Neural progenitor cell (in vitro differentiated cells): ENCODE results near the gene ATG9A. TPM values are rescaled to one million over a fixed set of nuclear protein-coding genes. Genes with fewer than 3 reads are reported as not detected.

Source experiments
- DNase-seq: peaks from one replicate; pipeline ENCODE4 v3.0.0-alpha.2; 2016; ENCODE audit warnings: low spot score
- H2AFZ ChIP-seq: fragments of 200-600 bp; sonication (generic); replicated peaks from 2 replicates; pipeline ENCODE4 v1.6.1; 2016; ENCODE audit warnings: antibody characterized with exemption
- H3F3A ChIP-seq: fragments of 200-600 bp; sonication (generic); 2 replicates; pipeline ENCODE4 v1.6.1; 2016; ENCODE audit warnings: antibody characterized with exemption, low read depth
- H3K27ac ChIP-seq: fragments of 200-600 bp; sonication (generic); 2 replicates; pipeline ENCODE4 v1.5.1; 2016; ENCODE audit warnings: mild to moderate bottlenecking
- H3K27me3 ChIP-seq: fragments of 200-600 bp; sonication (generic); 2 replicates; pipeline ENCODE4 v1.6.1; 2016; ENCODE audit warnings: mild to moderate bottlenecking, moderate library complexity
- H3K36me3 ChIP-seq: fragments of 200-600 bp; sonication (generic); 2 replicates; pipeline ENCODE4 v1.5.1; 2016
- H3K4me1 ChIP-seq: fragments of 200-600 bp; sonication (generic); 2 replicates; pipeline ENCODE4 v1.6.1; 2016; ENCODE audit warnings: mixed run types
- H3K4me2 ChIP-seq: fragments of 200-600 bp; sonication (generic); 2 replicates; pipeline ENCODE4 v1.6.1; 2016
- H3K4me3 ChIP-seq: fragments of 200-600 bp; sonication (generic); 2 replicates; pipeline ENCODE4 v1.5.1; 2016
- H3K79me2 ChIP-seq: fragments of 200-600 bp; sonication (generic); 2 replicates; pipeline ENCODE4 v1.6.1; 2016; ENCODE audit warnings: low read depth
- H3K9ac ChIP-seq: fragments of 200-600 bp; sonication (generic); 2 replicates; pipeline ENCODE4 v1.6.1; 2016
- H3K9me3 ChIP-seq: fragments of 200-600 bp; sonication (generic); 2 replicates; pipeline ENCODE4 v1.5.1; 2016; ENCODE audit warnings: low read depth
- H4K20me1 ChIP-seq: fragments of 200-600 bp; sonication (generic); 2 replicates; pipeline ENCODE4 v1.6.1; 2016; ENCODE audit warnings: low read depth
- H3K27ac Mint-ChIP-seq: 3 replicates; pipeline ENCODE4 v1.8.0; 2021; ENCODE audit warnings: mixed read lengths
- H3K27me3 Mint-ChIP-seq: 2 replicates; pipeline ENCODE4 v1.8.0; 2022; ENCODE audit warnings: low read depth, mild to moderate bottlenecking, inconsistent platforms, moderate library complexity, mixed read lengths; ENCODE audit not compliant: insufficient read depth
- H3K36me3 Mint-ChIP-seq: 3 replicates; pipeline ENCODE4 v1.8.0; 2021; ENCODE audit warnings: mixed read lengths
- H3K4me1 Mint-ChIP-seq: 3 replicates; pipeline ENCODE4 v1.8.0; 2021; ENCODE audit warnings: mixed read lengths
- H3K4me3 Mint-ChIP-seq: 3 replicates; pipeline ENCODE4 v1.8.0; 2021; ENCODE audit warnings: mild to moderate bottlenecking, moderate library complexity, mixed read lengths
- H3K9me3 Mint-ChIP-seq: 3 replicates; pipeline ENCODE4 v1.8.0; 2020; ENCODE audit warnings: mixed read lengths
- EZH2 ChIP-seq: fragments of 200-600 bp; sonication (generic); IDR thresholded peaks from 2 replicates; pipeline ENCODE4 v1.6.1; 2017; ENCODE audit warnings: antibody characterized with exemption, mild to moderate bottlenecking, moderate library complexity
- EZH2phosphoT487 ChIP-seq: fragments of 200-600 bp; sonication (generic); IDR thresholded peaks from 2 replicates; pipeline ENCODE4 v1.6.1; 2017; ENCODE audit warnings: antibody characterized with exemption
- total RNA-seq: library from RNA; depleted of rRNA; stranded (reverse); fragments of >200 nt; gene quantifications from 2 replicates; pipeline ENCODE4 v1.2.3, GENCODE V29; 2015; ENCODE audit warnings: low replicate concordance
- TF ChIP-seq, protein P1 (sequence below): fragments of 200-600 bp; sonication (generic); IDR thresholded peaks from 2 replicates; pipeline ENCODE4 v1.5.1; 2017; ENCODE audit warnings: antibody characterized with exemption, mild to moderate bottlenecking

ATG9A gene
- total RNA-seq, 1 donor from 2014 or later = 32.7 TPM

DNA sequence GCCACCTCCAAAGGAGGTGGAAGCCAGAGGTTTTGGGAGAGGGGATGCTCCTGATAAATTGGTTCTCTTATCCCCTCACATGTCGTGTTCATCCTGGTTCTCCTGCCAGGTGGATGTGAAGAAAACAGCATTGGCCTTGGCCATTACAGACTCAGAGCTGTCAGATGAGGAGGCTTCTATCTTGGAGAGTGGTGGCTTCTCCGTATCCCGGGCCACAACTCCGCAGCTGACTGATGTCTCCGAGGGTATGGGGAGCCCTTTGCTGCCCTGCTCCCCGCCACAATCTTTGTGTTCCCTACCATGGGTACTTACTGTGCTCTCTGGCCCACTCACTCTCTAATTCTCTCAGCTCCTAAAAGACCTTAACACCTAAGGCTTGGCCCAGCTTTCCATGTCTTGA is 47.9 kb downstream of the ATG9A start:
- Mint-ChIP-seq H3K27ac (no peak overlapping the region), H3K4me1 (peaks cover 15% of the 10 kb centered on the region), H3K27me3 (peaks cover 7% of the 10 kb centered on the region), H3K36me3 (peaks cover 20% of the 10 kb centered on the region), H3K9me3 (no peaks in the 10 kb centered on the region), H3K4me3 (no peak overlapping the region)
- TF ChIP-seq EZH2phosphoT487 (no peak), EZH2 (no peak)
- TF ChIP-seq, protein P1, sequence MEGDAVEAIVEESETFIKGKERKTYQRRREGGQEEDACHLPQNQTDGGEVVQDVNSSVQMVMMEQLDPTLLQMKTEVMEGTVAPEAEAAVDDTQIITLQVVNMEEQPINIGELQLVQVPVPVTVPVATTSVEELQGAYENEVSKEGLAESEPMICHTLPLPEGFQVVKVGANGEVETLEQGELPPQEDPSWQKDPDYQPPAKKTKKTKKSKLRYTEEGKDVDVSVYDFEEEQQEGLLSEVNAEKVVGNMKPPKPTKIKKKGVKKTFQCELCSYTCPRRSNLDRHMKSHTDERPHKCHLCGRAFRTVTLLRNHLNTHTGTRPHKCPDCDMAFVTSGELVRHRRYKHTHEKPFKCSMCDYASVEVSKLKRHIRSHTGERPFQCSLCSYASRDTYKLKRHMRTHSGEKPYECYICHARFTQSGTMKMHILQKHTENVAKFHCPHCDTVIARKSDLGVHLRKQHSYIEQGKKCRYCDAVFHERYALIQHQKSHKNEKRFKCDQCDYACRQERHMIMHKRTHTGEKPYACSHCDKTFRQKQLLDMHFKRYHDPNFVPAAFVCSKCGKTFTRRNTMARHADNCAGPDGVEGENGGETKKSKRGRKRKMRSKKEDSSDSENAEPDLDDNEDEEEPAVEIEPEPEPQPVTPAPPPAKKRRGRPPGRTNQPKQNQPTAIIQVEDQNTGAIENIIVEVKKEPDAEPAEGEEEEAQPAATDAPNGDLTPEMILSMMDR = no peak
- Histone ChIP-seq H3F3A (peaks cover 20% of the 10 kb centered on the region), H4K20me1 (peaks cover 11% of the 10 kb centered on the region), H3K36me3 (no peaks in the 10 kb centered on the region), H2AFZ (no peak overlapping the region), H3K9me3 (no peaks in the 10 kb centered on the region), H3K4me2 (no peak overlapping the region), H3K27me3 (no peaks in the 10 kb centered on the region), H3K4me3 (no peak overlapping the region), H3K27ac (no peak overlapping the region), H3K4me1 (peaks cover 7% of the 10 kb centered on the region), H3K9ac (no peak overlapping the region), H3K79me2 (peaks cover 15% of the 10 kb centered on the region)
- no peak for DNase-seq

DNA sequence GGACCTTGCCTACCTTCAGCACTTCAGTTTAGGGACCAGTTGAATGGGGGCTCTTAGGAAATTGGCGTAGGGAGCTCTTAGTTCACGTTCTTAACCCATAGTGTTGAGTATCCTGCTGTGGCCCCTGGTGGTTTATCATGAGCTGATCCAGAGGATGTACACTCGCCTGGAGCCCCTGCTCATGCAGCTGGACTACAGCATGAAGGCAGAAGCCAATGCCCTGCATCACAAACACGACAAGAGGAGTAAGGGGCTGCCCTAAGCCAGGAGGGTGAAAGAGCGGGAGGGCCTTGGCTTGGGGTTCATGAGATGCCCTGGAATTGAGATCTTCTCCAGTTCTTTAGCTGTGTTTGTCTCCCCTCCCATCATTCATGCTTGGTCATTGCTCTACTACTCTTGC is 48.5 kb downstream of the ATG9A start:
- H3K4me1 ChIP-seq = peaks cover 9% of the 10 kb centered on the region
- H3K27ac Mint-ChIP-seq = no peak overlapping the region
- H3F3A ChIP-seq = peaks cover 25% of the 10 kb centered on the region
- no peaks in the 10 kb centered on the region for H3K36me3 ChIP-seq
- no peak overlapping the region for H3K4me3 ChIP-seq
- no peak for TF ChIP-seq EZH2phosphoT487
- TF ChIP-seq EZH2 = no peak
- TF ChIP-seq, protein P1 = no peak
- peaks cover 15% of the 10 kb centered on the region for H4K20me1 ChIP-seq
- H3K9me3 Mint-ChIP-seq = no peaks in the 10 kb centered on the region
- no peak overlapping the region for H2AFZ ChIP-seq
- no peak overlapping the region for H3K9ac ChIP-seq
- H3K4me2 ChIP-seq = no peak overlapping the region
- no peaks in the 10 kb centered on the region for H3K9me3 ChIP-seq
- H3K36me3 Mint-ChIP-seq = peaks cover 20% of the 10 kb centered on the region
- H3K27me3 Mint-ChIP-seq = peaks cover 7% of the 10 kb centered on the region
- no peaks in the 10 kb centered on the region for H3K27me3 ChIP-seq
- no peak overlapping the region for H3K27ac ChIP-seq
- H3K4me1 Mint-ChIP-seq = peaks cover 17% of the 10 kb centered on the region
- DNase-seq = no peak
- peak overlapping the region; percentile 53 for H3K4me3 Mint-ChIP-seq
- peaks cover 18% of the 10 kb centered on the region for H3K79me2 ChIP-seq

DNA sequence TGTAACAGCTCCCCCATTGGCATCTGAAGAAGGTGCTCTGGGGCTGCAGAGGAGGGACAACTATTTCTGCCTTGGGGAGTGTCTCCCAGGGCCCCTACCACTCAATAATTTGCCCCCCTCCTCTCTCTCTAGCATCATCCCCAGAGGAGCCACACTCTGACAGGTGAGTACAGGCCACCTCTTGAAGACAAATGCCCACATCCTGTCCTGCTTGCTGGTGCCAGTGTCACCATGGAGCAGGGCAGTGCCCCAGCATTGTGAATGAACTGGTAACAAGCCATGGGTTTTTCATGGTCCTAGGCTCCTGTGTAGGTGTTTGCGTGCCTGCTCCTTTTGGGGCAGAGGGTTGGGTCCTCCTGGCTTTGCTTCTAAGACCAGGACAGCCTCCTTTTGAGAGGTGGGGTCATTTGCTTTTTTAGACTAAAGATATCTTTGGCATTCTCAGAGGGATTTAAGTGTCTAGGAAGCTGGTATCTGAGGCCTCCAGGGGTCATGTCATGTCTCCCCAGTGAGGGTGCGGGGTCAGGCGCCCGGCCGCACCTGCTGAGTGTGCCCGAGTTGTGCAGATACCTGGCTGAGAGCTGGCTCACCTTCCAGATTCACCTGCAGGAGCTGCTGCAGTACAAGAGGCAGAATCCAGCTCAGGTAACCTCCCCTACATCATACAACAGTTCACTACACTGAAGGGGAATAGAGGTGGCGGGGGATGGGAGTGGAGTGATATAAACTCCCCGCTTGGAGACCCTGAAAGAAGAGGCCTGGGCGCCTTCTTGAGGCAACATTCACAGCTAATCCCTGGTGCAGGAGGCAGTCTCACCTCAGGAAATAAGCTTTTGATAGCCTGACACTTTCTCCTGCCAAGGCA is 49.6 kb downstream of the ATG9A start:
- no peak for DNase-seq
- H3K36me3 ChIP-seq = no peaks in the 10 kb centered on the region
- no peaks in the 10 kb centered on the region for H3K9me3 ChIP-seq
- H3K9ac ChIP-seq = no peak overlapping the region
- peaks cover 22% of the 10 kb centered on the region for H3K4me1 Mint-ChIP-seq
- no peak overlapping the region for H3K27ac ChIP-seq
- no peaks in the 10 kb centered on the region for H3K9me3 Mint-ChIP-seq
- peaks cover 20% of the 10 kb centered on the region for H3K36me3 Mint-ChIP-seq
- no peaks in the 10 kb centered on the region for H3K27me3 ChIP-seq
- peaks cover 18% of the 10 kb centered on the region for H4K20me1 ChIP-seq
- no peak overlapping the region for H3K4me2 ChIP-seq
- H3K27ac Mint-ChIP-seq = no peak overlapping the region
- H3F3A ChIP-seq = peaks cover 25% of the 10 kb centered on the region
- H3K79me2 ChIP-seq = peaks cover 24% of the 10 kb centered on the region
- no peak for TF ChIP-seq EZH2phosphoT487
- TF ChIP-seq, protein P1 = no peak
- no peak for TF ChIP-seq EZH2
- no peak overlapping the region for H2AFZ ChIP-seq
- H3K4me1 ChIP-seq = peaks cover 14% of the 10 kb centered on the region
- H3K4me3 ChIP-seq = no peak overlapping the region
- H3K4me3 Mint-ChIP-seq = peak overlapping the region; percentile 88
- H3K27me3 Mint-ChIP-seq = peaks cover 7% of the 10 kb centered on the region
